GM21367 (cell line): ENCODE data around the gene ASGR1.
"Not testable (repeated sequence)": the region's sequence is repeated elsewhere in the genome, so short reads cannot be mapped to it uniquely, and the experiment has no call there.

Source experiments
- ATAC-seq: cut with Tn5 transposase; IDR thresholded peaks from one replicate; pipeline ENCODE4 v1.9.1; 2021; ENCODE audit not compliant: unreplicated experiment

Gene ASGR1

DNA sequence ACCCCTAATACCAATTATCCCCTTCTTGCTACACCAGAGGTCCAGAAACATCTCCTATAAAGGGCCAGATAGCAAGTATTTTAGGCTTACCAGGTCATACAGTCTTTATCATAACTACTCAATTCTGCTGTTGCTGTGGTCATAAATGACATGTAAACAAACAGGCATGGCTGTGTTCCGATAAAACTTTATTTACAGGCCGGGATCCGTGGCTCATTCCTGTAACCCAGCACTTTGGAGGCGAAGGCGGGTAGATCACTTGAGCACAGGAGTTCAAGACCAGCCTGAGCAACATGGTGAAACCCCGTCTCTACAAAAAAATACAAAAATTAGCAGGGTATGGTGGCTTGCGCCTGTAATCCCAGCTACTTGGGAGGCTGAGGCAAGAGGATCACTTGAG is 12.3 kb downstream of the ASGR1 start:
- no peak for ATAC-seq

- not testable (repeated sequence) for ATAC-seq
Observed at GRCh38 chr17:7159571-7159970, 19.6 kb downstream of the ASGR1 start.

GRCh38 chr17:7158424-7158823 is 20.7 kb downstream of the ASGR1 start:
- ATAC-seq: not testable (repeated sequence)

GRCh38 chr17:7156342-7156940 is 22.7 kb downstream of the ASGR1 start:
- ATAC-seq: no peak

DNA sequence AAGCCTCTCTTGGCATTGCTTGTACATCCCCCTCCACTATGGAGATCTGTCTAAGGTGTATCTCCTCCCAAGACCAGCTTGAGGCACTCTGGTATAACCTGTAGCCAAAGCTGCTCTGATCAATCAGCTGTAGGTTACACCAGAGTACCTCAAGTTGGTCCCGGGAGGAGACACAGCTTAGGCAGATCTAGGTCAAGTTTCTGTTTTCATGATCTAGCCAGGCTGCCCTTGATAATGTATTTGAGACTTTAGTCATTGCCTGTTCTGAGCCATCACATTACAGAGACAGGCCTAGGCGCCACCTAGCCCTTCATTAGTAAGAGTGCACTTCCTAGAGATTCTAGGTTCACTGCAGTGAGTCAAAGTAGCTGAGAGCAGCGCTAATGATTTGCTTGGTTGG is 31.4 kb downstream of the ASGR1 start:
- no peak for ATAC-seq

- ATAC-seq: no peak
Observed at GRCh38 chr17:7146115-7146514, 33.1 kb downstream of the ASGR1 start.

GRCh38 chr17:7144213-7144612 is 35.0 kb downstream of the ASGR1 start:
- ATAC-seq: no peak

DNA sequence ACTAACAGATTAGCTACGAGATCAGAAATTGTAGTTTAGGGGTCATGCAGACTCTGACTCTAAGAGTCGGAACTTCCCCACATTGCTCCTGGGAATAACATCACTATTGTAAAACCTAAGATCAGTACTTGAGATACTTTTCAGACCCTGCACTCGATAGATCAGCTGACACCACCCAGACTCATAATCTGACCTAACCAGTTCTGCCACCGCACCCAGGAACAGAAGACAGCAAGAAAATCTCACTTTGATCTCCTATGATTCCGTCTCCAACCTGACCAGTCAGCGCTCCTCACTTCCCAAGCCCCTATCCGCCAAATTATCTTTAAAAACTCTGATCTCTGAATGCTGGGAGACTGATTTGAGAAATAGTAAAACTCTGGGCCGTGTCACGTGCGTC is 37.3 kb downstream of the ASGR1 start:
- ATAC-seq: no peak

DNA sequence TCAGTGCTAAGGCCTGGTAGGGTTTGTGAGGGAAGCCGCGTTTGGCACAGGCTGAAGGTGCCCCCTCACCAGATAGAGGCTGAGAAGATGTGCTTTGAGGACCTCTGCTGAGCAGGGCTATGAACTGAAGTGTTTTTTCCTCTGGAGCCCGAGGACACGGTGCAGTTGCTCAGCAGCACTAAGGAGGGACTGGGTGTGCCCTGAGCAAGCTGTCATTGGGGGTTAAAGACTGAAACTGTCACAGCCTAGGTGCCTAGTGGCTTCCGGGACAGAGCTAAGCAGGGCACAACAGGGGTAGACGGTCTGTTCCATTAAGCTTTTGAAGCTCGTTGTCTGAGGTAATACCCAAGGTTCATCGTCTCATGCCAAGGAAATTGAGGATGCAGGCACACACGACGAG is 39.8 kb downstream of the ASGR1 start:
- ATAC-seq: no peak

- no peak for ATAC-seq
Observed at GRCh38 chr17:7138800-7139381, 40.3 kb downstream of the ASGR1 start.

DNA sequence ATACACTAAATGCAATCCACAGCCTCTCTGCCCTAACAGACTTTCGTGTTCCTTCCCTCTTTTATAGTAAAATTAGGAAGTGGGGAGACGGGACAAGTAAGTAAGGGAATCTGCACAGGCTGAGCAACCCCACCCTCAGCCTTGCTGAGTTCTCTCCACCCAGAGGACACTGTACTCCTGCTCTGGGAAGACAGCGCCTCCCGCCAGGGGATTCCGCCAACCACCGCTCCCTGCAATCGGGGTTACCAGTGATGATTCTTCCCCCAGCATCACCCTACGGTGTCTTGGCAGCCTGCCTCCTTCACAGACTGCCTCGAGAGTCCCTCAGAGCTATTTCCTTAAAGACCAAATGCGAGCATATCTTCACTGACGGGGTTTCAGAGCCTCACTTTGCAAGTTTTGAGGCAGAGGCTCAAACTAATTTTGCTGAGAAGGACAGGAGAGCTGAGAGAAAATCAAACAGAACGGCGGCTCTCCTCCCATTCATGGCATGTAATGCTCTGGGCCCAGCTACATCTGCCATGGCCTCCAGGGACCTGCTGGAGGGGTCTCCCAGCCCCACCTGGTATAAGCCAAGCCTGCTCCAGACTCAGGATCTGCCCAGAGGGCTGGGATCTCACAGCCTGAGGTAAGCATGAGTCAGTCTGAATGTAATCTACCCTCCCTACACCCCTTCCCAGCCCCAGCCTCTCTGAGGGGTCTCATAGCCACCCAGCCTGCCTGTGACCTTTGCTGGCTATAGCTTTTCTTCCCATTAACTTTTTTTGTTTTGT is 41.8 kb downstream of the ASGR1 start:
- ATAC-seq: no peak

- no peak for ATAC-seq
Observed at GRCh38 chr17:7136266-7136877, 42.8 kb downstream of the ASGR1 start.

DNA sequence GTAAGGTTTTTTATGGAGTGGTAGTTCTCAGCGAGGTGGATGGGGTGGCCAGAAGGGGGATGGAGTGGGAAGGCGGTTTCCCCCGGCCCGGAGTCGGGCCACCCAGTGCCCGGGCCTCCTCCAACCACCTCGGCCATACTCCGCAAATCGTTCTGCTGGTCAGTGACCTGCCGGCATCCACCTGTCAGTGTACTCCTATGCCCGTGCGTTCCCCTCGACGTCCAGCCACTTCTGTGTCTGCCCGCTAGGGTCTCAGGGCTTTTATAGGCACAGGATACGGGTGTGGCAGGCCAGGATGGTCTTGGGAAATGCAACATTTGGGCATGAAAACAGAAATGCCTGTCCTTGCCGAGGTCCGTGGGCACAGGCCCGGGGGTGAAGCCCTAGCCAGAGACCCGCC is 45.3 kb downstream of the ASGR1 start:
- no peak for ATAC-seq

DNA sequence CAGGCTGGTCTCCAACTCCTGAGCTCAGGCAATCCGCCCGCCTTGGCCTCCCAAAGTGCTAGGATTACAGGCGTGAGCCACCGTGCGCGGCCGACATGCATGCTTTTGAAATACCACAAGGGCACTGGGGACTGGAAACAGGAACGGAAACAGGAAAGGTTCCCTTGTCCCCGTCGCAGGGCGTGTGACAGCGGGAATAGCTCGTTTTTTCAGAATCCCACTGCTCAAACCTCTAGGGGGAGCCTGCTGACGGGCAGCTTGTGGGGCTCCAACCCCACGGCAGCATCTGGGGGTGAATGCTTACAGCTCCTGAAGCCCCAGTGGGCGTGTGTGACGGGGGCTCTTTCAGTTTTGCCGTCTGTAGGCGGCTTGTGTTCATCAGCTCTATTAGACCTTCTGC is 45.7 kb downstream of the ASGR1 start:
- no peak for ATAC-seq

DNA sequence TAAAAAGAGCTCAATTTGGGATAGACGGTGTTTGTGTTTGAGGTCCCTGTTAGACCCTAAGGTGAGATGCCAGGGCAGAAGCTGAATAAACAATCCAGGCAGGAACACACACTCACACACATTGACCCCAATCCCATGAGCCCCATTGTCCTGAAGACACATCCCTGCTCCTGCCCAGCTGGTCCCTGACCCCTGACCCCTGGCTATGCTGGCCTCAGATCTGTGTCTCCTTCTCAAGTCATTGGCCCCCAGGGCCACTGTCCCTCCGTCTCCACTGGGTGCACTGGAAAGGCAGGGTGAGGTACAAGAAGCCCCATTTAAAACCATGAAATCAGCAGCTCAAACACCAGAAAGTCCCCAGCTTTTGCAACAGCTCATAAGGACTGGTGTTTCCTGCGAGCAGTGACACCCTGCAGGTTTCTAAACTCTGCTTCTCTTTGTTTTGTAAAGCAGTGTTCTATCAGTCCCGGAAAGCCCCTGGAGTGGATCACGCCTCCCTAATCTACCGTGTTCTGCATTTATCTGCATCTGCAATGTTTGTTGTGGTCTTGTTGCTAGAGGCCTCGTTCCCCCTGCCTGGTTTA is 46.6 kb downstream of the ASGR1 start:
- no peak for ATAC-seq

- no peak for ATAC-seq
Observed at GRCh38 chr17:7131423-7131791, 47.8 kb downstream of the ASGR1 start.

- ATAC-seq: no peak
Observed at GRCh38 chr17:7130621-7131422, 48.3 kb downstream of the ASGR1 start.

GRCh38 chr17:7129311-7129710 is 49.9 kb downstream of the ASGR1 start:
- no peak for ATAC-seq

DNA sequence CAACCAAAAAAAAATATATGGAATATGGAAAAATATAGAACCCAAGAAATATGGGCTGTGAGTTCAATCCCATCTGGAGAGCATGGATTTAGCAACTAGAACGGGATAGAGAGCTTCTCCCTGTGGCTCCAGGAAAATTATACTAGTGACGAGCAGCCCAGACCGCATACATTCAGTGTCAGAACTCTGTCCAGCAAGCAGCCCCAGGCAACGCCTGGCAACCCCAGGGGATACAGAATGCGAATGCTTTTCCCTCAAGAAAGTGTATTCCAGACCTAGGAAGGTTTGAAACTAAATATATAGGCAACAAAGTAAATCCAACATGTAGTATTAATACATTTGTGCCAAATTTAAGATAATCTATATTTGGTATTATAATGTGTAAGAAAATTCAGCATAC is 51.0 kb downstream of the ASGR1 start:
- ATAC-seq: no peak

DNA sequence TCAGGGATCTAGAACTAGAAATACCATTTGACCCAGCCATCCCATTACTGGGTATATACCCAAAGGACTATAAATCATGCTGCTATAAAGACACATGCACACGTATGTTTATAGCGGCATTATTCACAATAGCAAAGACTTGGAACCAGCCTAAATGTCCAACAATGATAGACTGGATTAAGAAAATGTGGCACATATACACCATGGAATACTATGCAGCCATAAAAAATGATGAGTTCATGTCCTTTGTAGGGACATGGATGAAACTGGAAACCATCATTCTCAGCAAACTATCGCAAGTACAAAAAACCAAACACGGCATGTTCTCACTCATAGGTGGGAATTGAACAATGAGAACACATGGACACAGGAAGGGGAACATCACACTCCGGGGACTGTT is 51.7 kb downstream of the ASGR1 start:
- not testable (repeated sequence) for ATAC-seq

DNA sequence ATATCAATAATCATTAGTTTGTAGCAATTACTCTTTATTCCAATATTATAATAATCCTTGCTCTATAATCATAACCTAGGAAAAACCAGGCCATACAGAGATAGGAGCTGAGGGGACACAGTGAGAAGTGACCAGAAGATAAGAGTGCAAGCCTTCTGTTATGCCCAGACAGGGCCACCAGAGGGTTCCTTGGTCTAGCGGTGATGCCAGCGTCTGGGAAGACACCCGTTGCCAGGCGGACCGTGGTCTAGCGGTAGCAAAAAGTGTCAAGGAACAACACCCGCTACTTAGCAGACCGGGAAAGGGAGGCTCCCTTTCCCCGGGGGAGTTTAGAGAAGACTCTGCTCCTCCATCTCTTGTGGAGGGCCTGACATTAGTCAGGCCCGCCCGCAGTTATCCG is 52.8 kb downstream of the ASGR1 start:
- not testable (repeated sequence) for ATAC-seq
